GM12874 (cell line): Measurements from ENCODE around the gene RCBTB2.

Experiments
- CTCF ChIP-seq: IDR thresholded peaks from 2 replicates; pipeline ENCODE4 v1.5.1; 2011; ENCODE audit warnings: low read depth, mild to moderate bottlenecking, control low read depth, low read length, moderate library complexity; ENCODE audit not compliant: insufficient read depth

Gene RCBTB2

GRCh38 chr13:48526286-48526685, 6.6 kb downstream of the RCBTB2 start:
- no peak for TF ChIP-seq CTCF

- no peak for TF ChIP-seq CTCF
Observed at GRCh38 chr13:48518083-48518482, 14.8 kb downstream of the RCBTB2 start.

GRCh38 chr13:48515732-48516131, 17.1 kb downstream of the RCBTB2 start:
- no peak for TF ChIP-seq CTCF

- TF ChIP-seq CTCF = no peak
Observed at GRCh38 chr13:48514793-48515192, 18.1 kb downstream of the RCBTB2 start.

- no peak for TF ChIP-seq CTCF
Observed at GRCh38 chr13:48511621-48512230, 21.2 kb downstream of the RCBTB2 start.

- TF ChIP-seq CTCF = no peak
Observed at GRCh38 chr13:48510698-48511097, 22.2 kb downstream of the RCBTB2 start.

GRCh38 chr13:48508011-48508410, 24.9 kb downstream of the RCBTB2 start:
- TF ChIP-seq CTCF = no peak
